Measurements from ENCODE around the gene PCSK5.
A peak's percentile ranks its signal among the peaks of the same experiment; 100 is the strongest.
"Not testable (repeated sequence)": the region's sequence is repeated elsewhere in the genome, so short reads cannot be mapped to it uniquely, and the experiment has no call there.

The PCSK5 gene

DNA sequence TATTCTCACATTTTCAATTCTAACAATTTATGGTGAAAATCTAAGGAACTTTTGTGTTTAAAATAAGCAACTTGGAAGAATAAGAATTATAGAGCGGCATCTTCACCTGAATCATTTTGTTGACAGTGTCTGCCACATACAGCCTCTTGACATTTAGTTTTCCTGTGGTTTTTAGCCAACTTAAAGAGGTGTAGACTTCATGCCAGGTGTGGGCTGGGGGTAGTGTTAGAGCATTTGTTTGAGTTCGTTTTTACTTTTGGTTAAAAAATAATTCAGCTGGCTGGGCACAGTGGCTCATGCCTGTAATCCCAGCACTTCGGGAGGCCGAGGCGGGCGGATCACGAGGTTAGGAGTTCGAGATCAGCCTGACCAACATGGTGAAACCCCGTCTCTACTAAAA is 72.8 kb downstream of the PCSK5 start:
- DNase-seq = not testable (repeated sequence)

DNA sequence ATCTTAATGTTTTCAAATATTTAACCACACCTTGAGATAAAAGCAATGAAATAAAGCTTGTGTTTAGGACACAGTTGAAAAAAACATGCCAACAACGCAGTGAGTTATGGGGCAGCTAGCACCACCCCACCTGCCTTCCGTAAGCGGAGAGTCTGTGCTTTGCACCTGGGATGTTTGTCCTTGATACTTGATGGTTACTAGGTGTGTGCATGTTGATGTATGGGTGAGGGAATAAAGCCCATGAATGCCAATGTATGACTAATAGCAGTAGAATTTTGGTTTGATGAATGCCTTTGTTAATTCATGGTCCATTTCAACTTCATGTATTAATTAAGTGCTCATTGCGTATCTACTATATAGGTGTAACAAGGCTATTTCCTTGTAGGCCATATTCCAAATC is 74.0 kb downstream of the PCSK5 start:
- no peak for DNase-seq

DNA sequence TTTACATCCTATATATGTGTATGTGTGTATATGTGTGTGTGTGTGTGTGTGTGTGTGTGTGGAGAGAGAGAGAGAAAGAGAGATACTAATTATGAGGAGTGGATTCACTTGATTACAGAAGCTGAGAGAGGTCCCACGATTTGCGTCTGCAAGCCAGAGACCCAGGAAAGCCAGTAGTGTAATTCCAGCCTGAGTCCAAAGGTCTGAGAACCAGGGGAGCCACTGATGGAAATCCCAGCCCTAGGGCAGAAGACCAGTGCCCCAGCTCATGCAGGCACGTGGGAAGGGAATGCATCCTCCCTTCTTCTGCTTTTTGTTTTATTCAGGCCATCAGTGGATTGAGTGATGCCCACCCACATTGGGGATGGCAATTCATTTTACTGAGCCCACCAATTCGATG is 74.8 kb downstream of the PCSK5 start:
- DNase-seq = no peak

DNA sequence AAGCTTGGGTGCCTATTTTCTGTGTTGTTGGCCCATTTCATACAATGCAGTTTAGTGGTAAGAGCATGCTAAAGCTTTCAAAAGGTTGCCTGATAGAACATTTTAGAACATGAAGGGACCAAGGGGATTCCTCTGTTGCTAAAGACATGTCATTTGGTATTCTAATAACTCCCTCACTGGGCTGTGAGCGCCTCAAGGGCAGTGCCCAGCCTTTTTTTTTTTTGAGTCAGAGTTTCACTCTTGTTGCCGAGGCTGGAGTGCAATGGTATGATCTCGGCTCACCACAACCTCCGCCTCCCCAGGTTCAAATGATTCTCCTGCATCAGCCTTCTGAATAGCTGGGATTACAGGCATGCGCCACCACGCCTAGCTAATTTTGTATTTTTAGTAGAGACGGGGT is 77.1 kb downstream of the PCSK5 start:
- DNase-seq = no peak

DNA sequence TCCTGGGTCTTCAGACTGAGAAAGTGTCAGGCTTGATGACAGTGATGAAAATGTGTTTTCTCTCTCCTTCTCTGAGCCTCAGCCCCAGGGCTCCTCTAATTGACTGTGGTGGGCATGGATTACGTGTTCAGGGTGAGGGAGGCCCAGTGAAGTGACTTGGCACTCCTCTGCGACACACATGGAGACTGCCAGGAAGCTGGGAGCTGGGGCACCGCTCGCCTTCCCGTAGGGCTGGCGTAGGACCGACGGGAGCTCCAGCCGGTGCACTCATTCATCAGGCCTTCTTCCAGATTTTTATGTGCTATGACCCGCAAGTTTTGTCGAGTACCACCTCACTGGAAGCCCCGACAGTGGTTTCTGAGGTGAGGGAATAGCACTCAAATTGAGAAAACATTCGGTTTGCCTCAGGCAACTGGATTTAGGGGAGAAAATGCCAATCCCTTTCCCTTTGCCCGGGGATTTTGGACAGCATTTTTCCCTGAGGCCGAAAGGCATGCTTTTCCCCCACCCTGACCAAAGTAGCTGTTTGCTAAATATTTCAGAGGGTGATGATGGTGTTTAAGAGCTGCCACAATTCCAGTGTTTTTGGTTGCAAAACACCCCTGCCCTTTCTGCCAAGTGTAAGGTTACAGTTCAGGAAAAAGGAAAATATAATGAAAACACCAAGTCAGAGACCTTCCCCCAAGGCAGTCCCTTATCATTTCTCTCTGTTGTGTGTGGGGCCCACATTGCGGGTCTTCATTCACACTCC is 83.7 kb downstream of the PCSK5 start:
- peak in 3 of 14 donors; percentile 6 to 62 (median 13) for DNase-seq

DNA sequence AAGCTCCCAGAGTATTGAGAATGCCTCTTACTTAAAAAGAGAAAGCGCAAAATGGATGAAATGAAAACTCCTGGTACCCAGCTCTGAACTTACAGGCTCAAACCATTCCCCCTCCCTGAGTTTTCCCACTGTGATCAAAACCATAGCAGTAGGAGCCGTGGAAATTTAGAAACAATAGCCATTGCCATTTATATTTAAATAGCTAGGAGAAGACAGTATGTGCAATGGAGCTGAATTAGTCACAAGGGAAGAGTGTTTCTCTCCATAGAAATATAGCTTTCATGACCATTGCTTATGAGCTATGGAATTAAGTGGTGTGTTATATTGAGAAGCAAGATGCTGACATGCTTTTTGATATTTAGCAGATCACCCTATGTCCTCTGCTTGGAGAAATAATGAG is 84.6 kb downstream of the PCSK5 start:
- no peak for DNase-seq

DNA sequence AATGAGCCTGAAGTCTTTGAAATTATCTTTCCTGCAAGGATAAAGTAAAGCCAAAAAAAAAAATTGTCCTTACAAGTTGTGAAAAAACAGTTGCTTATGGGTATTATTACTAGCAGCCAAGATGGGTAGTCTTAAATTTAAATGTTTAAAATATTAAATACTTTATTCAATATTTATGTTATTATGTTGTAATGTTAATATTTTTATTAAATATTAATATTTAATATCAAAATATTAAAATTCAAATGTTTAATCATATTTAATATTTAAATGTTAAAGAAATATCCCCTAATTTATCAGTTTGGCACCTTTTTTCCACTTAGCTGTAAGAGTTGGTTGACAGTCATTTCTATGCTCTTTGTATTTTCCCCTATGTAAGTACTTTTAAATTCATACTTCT is 86.1 kb downstream of the PCSK5 start:
- DNase-seq = no peak

DNA sequence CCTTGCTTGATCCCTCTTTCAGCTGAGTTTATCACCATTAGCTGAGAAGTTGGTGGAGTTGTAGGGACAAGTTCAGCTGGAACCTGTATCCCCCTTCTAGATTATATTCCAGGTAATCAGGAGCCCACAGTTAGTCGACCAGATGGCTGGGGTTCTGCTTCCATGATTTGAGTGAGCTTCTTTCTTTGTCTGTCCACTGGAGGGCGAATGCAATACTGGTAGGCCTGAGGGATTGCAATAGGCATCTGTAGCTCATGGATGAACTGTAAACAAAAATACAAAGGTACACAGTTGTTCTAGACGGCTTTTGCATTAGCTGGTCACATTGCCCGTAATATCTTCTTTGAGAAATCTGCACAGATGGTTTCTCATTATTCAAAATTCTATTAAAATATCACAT is 88.9 kb downstream of the PCSK5 start:
- DNase-seq = no peak

DNA sequence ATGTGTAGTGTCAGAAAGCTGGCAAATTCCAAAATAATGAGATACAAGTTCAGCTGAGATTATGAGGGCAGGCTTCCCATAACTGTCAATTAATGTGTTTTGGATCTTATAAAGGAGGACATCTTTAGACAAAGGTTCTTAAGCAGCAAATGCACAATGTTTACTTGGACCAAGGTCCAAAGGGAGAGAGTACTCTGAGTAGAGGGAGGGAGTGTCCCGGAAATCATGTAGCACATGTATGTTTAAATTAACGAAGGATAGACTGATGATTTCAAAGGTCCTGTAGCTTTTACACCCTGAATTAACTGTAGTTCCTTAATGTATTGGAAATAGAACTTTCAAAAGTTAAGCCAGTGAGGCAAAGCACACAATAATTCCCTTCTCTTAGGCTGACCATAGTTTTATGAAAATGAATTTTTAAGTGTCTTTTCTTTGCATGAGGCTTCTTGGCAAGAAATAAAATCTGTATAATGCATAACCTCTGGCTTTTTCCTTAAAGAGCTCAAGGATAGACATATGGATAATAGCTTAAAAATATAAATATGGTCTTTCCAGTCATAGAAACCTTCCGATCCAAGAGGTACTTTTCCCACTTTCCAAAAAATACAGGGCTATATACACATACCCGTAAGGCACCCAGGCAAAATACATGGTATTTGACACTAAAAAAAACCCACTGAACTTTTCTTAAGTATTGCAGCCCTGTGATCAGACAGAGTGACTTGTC is 93.0 kb downstream of the PCSK5 start:
- DNase-seq = no peak

DNA sequence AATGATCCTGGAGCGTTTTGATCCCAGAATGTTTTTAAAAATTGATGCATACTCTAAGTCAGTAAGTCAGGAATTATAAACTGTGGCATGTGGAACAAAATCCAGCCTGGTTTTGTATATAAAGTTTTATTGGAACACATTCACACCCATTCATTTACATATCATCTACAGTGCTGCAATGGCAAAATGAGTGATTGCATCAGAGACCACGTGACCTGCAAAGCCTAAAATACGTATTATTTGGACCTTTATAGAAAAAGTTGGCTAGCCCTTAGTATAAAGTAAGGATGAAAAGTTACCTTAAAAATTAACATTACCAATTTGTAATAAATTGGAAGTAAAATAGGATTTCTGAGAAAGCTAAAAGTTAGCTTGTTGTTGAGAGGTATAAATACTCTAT is 95.0 kb downstream of the PCSK5 start:
- no peak for DNase-seq

DNA sequence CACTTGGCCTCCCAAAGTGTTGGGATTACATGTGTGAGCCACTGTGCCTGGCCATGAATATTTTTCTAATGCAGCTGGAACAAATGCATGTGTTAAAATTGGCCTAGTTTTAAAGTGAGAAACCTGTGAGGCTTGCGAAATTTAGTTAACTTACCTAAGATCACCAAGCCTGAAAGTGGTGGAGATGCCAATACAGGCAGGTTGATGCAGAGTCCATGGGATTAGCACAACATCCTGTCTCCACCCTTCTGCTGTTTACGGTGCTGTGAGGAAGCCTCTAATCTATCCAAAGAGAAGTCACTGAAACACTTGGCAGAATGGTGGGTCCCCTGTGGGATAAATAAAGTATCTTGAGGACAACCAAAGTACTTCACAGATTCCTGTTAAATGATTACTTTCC is 98.2 kb downstream of the PCSK5 start:
- no peak for DNase-seq

DNA sequence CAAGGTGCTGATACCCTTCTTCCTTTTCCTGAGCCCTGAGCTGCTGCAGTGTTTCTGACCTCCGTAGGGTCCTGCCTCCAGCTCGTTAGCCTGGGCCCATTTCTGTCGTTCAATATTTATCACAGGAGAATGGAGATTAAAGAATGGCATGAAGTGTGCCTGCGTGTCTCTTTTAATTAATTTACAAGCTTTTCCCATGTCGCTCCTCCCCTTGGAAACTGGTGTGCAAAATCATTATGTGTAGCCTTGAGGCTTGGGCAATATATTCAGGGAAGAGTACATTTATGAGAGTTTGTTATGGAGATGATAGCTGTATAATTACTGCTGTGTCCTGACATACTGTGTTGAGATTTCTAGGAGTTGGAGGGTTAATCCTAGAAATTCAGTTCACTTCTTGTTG is 99.7 kb downstream of the PCSK5 start:
- DNase-seq = no peak

DNA sequence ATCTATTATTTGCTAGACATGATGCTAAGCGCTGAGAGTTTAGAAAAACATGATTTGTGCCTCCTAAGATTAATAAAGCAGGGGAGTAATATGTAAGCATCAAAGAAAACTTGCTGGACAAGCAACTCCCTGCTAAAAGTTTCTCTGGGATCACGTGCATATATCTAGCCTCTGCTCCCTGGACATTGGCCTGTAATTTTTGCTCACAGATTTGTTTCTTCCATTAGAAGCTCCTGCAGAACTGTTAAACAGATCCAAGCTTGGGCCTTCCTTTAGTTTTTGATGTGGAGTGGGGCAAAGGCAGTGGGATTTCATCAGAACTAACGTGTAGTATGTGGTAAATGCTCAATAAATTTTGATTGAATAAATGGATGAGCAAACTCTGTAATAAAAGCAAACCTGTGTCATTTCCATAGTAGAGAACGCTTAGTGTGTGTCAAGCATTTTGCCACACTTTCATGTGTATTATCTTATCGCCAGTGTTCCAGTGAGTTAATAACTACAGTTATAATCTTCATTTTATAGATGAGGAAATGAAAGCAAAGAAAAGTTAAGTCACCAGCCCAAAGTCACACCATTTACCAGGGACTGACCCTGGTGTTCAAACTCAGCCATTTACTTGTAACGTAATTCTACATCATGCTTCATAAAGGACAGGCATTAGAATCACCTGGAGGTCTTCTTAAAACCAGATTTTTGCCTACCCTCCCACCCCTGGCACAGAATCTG is 100.3 kb downstream of the PCSK5 start:
- DNase-seq = no peak

DNA sequence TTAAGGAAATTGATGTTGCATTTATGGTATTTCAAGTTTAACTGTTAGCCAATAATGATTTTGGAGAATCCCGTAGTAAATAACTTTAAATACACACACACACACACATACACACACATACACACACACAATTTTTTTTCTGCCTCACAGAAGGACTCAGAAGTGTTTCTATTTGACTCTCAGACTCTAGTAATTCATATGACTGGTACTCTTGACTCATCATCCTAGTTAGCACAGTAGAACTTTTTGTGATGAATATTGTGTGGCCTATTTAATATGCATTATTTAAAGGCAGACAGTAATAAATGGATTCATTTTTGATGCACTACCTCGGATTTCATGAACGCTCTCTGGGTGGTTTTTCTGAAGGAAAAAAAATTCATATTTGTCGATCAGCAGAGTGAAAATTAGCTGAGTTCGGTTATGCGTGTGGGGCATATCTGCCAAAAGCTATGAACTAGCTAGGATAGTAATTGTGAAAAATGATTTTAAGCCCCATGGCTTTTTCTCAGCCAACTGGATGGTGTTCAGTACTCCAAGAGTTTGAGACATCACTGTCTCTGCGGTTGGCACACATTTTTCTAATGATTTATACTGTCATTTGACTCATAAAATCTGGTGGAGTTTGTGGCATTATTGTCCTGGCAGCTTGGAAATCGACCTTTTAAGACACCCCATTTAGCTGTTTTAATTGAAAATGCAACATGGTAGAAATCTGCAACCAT is 102.2 kb downstream of the PCSK5 start:
- no peak for DNase-seq

DNA sequence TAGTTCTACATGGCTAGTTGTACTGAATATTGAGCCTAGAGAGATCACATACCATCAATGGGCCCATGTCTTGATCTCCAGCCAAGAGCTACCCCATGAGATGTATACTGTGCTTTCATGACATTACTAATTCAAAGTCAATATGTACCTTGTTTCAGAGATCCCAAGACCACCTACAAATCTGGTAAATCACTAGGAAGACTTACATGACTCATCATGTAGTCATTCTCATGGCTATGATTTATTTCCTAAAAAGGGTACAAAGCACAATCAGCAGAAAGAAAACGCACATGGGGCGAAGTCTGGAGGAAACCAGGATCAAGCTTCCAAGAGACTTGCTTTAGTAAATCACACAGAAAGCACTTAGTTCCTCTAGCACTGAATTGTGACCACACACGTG is 103.0 kb downstream of the PCSK5 start:
- no peak for DNase-seq

DNA sequence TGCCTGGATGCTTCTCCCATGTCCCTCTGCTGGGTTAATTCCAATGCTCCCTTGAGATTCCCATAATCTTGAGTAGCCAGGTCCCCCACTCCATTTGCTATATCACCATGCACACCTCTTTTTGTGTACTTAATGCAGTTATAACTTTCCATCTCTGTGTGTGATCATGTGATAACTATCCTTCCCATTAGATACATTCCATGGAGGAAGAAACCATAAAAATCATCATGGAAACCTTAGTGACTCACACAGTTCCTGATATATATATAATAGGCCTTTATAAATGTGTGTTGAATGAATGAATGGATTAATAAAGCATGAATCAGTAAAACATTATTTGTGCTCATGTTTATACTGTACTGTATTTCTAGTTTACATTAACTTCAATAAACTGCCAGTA is 104.6 kb downstream of the PCSK5 start:
- no peak for DNase-seq

DNA sequence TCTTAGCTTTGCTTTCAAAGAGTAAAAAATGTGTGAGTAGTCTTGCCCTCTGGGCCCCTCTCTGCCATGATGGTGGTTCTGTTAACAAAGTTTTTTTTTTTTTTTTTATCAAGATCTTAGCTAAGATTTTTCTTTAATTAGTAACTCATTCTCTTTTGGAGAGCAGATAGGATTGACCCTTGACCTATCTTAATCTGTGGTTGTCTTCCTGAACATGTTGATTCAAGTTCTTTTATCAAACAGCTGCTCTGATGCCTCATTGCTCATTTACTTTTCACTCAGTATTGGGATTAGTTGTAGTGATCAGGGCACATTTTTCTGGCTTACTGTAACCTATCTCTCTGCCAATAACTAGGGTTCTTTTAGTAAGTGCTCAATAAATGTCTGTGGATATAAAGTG is 106.3 kb downstream of the PCSK5 start:
- DNase-seq = no peak

DNA sequence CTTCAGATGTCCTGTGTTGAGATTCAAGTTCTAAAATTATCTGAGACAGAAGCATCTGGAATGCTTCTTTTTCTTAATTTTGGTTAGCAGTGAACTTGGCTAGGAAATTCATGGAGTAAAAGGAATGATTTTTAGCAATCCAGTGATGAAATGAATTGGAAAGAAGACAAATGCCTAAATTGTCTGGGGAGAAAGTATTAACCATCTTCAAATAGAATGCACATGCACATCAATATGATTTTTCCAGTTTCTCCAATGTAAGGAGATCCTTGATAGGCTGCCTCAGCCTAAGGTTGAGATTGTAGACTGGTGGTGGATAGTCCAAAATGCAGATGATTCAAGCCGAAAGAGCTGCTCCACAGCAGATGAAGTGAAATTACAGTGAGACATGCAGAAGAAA is 106.7 kb downstream of the PCSK5 start:
- no peak for DNase-seq

DNA sequence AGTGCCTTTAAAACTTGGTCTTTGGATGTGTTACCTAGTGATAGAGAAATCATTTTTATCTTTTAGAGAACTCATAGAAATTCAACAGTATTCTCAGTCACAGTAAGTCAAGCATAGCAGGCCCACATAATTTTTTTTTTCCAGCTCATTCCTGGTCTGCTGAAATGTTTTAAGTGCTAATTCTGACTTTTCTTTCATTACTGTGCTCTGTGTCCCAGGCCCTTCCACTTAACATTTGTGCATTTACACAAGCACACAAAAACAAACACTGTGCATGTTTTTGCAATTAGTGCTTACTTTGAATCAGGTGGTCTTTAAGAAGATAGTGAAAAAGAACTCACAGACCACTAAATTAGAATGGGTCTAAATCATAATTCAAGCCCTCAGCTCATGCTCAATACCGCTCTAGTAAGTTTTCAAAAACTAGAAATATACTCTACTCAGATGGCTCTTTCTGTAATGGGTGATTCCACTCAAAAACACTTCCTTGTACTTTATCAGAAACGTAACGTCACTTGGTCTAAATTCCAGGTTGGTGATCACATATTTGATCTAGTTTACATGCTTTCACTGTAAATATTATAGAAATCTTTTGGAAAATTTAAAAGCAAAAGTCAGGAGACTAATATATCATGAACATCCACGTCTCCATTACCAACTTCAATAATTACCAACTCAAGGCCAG is 107.8 kb downstream of the PCSK5 start:
- no peak for DNase-seq

DNA sequence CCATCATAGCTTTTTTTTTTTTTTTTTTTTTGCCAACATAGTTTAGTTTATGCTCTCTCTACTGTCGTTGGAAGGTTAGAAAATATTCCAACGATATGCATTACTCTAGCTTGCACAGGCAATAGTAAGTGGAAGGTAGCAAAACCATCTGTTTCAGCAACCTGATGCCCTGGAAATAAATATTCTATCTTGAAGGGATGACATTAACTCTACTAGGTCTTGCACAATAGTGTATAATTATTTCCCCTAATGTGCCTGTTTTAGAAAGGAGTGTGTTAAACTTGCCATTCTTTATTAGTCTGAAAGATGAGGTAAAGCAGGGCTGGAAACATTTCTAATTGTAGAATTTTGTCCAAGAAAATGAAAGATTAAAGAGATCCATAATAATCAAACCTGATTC is 111.0 kb downstream of the PCSK5 start:
- DNase-seq = no peak

DNA sequence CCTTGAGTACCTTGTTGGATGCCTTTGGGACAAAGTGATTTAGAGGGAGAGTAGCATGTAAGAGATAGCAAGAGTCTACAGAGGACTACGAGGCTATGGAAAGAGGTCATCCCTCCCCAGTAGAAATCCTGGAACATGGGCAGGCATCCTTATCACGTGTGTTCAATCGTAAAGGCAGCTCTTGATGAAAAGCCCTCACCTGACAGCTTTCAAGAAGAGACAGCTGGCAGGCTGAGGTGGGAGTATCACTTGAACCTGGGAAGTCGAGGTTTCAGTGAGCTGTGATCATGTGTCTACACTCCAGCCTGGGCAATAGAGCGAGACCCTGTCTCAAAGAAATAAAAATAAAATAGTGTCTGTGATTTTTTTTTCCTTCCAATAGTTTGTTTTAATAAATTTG is 112.6 kb downstream of the PCSK5 start:
- no peak for DNase-seq

DNA sequence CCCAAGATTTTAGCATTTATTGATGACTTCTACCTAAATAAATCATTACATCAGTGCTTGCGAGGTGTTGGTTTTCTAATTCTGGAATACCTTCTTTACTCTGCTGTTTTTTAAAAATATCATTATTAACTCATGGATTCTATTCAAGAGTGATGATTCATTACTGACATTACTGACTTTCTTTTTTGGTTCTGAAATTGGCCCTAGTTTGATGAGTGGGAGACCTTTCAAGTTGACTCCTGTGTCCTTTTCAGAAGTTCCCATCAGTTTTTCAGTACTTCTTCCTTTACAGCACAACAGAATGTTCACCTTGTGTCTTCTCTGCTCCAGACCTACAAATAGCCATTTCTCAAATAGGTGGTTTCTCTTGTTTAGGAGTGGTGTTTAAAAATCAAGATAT is 114.1 kb downstream of the PCSK5 start:
- DNase-seq = no peak
